Cardiac muscle cell (in vitro differentiated cells and primary cell): ENCODE measurements around the gene RRBP1. TPM values are rescaled to one million over a fixed set of nuclear protein-coding genes. Genes with fewer than 3 reads are reported as not detected.

Experiments
- DNase-seq, 2 donors: peaks; one replicate each; pipeline versions ENCODE4 v3.0.0 to v3.0.0-alpha.2; 2010 to 2017; ENCODE audit warnings: low read depth in 1 of 2, low spot score in 1 of 2
- H3K27ac ChIP-seq: fragments of 200-600 bp; sonication (generic); 2 replicates; pipeline ENCODE4 v1.5.1; 2016
- H3K27me3 ChIP-seq: fragments of 200-600 bp; sonication (generic); 2 replicates; pipeline ENCODE4 v1.6.0; 2016; ENCODE audit warnings: control low read depth
- H3K36me3 ChIP-seq: fragments of 200-600 bp; sonication (generic); 2 replicates; pipeline ENCODE4 v1.5.1; 2016; ENCODE audit warnings: control low read depth
- H3K4me1 ChIP-seq: fragments of 200-600 bp; sonication (generic); 2 replicates; pipeline ENCODE4 v1.8.1; 2017; ENCODE audit warnings: low read depth, mild to moderate bottlenecking, mixed run types
- H3K4me3 ChIP-seq: fragments of 200-600 bp; sonication (generic); 2 replicates; pipeline ENCODE4 v1.5.1; 2016; ENCODE audit warnings: mild to moderate bottlenecking
- H3K9me3 ChIP-seq: fragments of 200-600 bp; sonication (generic); 2 replicates; pipeline ENCODE4 v1.5.1; 2017; ENCODE audit warnings: low read depth, mild to moderate bottlenecking, control low read depth
- CTCF ChIP-seq: IDR thresholded peaks from 2 replicates; pipeline ENCODE4 v1.5.1; 2012; ENCODE audit warnings: low read depth, mild to moderate bottlenecking, low read length
- polyA plus RNA-seq: library from polyadenylated mRNA; unstranded; fragments of >200 nt; fragmentation: Nextera tagmentation; extraction: Ambion mirVana; gene quantifications from 2 replicates; pipeline ENCODE4 v1.2.1, GENCODE V29; 2016
- total RNA-seq: library from RNA; depleted of rRNA; stranded (reverse); fragments of >200 nt; gene quantifications from 2 replicates; pipeline ENCODE4 v1.2.3, GENCODE V29; 2016

Gene RRBP1
- total and polyA plus RNA-seq, 2 experiments from 2014 or later: 50.7 to 77.5 TPM

- no peak for TF ChIP-seq CTCF
- peak in 1 of 2 donors; percentile 65 for DNase-seq
- Histone ChIP-seq H3K27me3 (no peaks in the 10 kb centered on the region), H3K9me3 (no peaks in the 10 kb centered on the region), H3K27ac (no peak overlapping the region), H3K36me3 (peaks cover 10% of the 10 kb centered on the region), H3K4me1 (peaks cover 8% of the 10 kb centered on the region), H3K4me3 (no peak overlapping the region)
Measured at GRCh38 chr20:17634661-17635331, 47.2 kb downstream of the RRBP1 start.

DNA sequence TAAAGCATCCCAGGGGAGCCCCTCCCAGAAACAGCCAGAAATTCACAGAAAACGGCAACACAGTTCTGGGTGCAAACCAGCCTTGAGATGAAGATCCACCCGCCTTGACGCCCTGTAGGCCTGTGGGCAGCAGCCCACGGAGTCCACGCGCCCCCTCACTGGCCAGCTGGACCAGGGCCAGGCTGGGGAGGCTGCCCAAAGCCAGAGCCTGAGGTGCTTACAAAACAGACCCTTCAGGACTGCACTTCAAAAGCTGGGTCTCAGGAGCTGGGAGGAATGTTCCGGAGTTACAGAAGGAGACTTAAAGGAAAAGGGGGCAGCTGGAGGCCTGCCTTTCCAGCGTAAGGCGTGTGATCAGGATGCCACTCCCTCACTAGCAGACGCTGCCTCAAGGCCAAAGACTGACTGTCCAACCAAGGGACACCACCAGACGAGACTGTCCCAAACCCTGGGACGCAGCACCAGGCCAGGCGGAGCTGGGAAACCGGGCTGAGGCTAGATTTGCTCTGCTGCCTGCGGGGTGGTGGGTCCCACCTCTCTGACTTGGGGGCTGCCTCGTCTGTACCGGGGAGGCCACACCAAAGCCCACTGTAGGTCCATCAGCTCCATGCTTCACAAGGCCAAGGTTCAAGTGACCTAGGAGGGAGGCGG is 48.1 kb downstream of the RRBP1 start:
- Histone ChIP-seq H3K27me3 (no peaks in the 10 kb centered on the region), H3K4me1 (peaks cover 8% of the 10 kb centered on the region), H3K36me3 (peaks cover 8% of the 10 kb centered on the region), H3K27ac (no peak overlapping the region), H3K9me3 (no peaks in the 10 kb centered on the region), H3K4me3 (no peak overlapping the region)
- TF ChIP-seq CTCF: no peak
- DNase-seq: no peak

DNA sequence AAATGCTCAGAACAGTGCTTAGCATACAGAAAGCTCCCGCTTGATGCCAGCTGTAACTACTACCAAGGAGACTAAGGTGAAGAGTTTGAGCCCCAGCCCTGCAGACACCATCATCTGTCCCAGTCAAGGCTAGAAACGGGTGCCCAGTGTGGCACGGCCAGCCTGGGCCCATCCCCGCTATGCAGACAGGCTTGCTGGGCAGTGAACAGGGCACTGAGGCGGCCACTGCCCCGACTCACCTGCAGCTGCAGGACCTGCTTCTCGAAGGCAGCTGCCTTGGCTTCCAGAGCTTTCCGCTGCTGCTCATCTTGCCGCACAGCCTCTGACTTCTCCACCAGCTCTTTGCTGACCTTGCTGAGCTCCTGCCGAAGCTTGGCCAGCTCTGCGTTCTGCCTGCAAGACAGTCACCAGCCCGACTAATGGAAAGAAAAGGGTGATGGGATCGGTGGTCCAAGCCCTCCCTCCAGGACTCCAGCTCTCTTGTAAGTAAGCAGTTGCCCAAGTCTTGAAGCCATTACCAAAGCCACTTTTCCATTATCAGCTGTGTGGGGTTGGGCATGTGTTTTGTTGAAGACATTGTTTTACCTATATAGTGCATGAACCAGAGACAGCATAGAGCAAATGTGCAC is 48.7 kb downstream of the RRBP1 start:
- Histone ChIP-seq H3K27ac (no peak overlapping the region), H3K4me3 (no peak overlapping the region), H3K4me1 (peaks cover 8% of the 10 kb centered on the region), H3K36me3 (peaks cover 7% of the 10 kb centered on the region), H3K9me3 (no peaks in the 10 kb centered on the region), H3K27me3 (no peaks in the 10 kb centered on the region)
- DNase-seq: no peak
- no peak for TF ChIP-seq CTCF

DNA sequence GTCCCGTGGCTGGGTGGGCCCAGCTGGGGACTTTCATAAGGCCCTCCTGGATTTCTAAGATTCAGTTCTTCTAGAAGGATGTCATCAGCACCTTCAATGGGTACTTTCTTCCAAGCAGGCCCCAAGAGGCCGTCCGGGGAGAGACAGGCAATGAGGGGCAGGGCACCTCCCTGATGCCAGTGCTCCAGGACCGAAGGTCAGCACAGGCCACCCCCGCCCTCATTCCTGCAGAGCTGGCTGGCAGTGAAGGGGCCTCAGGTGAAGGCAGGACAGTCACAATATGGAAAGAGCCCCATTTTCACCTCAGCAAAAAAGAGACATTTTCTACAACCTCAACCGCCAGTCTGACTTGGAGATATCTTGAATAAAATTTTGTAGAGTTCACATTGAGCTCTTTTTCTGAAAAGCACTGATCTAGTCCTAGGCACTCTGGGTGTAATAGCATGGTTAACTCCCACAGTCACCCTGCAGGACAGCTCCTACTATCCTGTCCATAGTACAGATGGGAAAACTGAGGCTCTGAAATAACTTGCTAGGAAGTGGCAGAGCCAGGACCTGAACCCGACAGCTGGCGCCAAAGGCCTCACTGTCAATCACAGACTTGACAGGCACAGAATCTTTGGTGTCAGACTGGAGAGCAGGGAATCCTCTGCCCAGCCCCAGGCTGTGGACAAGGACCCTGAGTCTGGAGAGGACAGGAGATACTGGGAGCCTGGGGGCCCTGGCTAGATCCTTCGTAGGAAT is 50.3 kb downstream of the RRBP1 start:
- peaks cover 5% of the 10 kb centered on the region for H3K4me1 ChIP-seq
- no peaks in the 10 kb centered on the region for H3K27me3 ChIP-seq
- no peak overlapping the region for H3K4me3 ChIP-seq
- H3K36me3 ChIP-seq: peaks cover 7% of the 10 kb centered on the region
- no peaks in the 10 kb centered on the region for H3K9me3 ChIP-seq
- DNase-seq: no peak
- no peak overlapping the region for H3K27ac ChIP-seq
- no peak for TF ChIP-seq CTCF

DNA sequence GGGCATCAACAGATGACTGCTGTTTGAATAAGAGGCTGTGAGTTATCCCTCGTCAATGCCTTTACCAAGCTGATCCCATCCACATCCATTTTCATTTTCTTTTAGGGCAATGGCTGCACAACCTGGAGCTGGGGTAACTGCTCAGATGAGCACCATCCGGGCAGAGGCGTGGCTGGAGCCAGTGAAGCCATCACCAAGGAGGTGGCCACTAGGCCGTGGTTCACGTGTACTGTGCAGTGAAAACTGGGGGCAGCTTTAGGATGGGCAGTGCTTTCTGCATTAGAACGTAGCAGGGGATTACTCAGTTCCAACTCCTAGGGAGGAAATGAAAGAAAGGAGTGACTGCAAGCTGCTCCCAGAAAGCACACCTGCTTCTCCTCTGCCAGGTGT is 51.2 kb downstream of the RRBP1 start:
- Histone ChIP-seq H3K27ac (no peak overlapping the region), H3K4me1 (no peaks in the 10 kb centered on the region), H3K27me3 (no peaks in the 10 kb centered on the region), H3K9me3 (no peaks in the 10 kb centered on the region), H3K4me3 (no peak overlapping the region), H3K36me3 (peaks cover 13% of the 10 kb centered on the region)
- DNase-seq: no peak
- TF ChIP-seq CTCF: no peak
